Testis (tissue), 3 donors: Measurements from ENCODE around the gene IFITM5. TPM values are rescaled to one million over a fixed set of nuclear protein-coding genes. Genes with fewer than 3 reads are reported as not detected.
"Not testable (repeated sequence)": the region's sequence is repeated elsewhere in the genome, so short reads cannot be mapped to it uniquely, and the experiment has no call there.

Experiments used
- DNase-seq: peaks from one replicate; pipeline ENCODE4 v3.0.0-alpha.2; 2019
- H3K27ac ChIP-seq, 2 donors: fragments of 200-600 bp; sonication (generic); one replicate each; pipeline ENCODE4 v1.5.1; 2019
- H3K27me3 ChIP-seq: fragments of 200-600 bp; sonication (generic); one replicate; pipeline ENCODE4 v1.5.1; 2019
- H3K36me3 ChIP-seq: fragments of 200-600 bp; sonication (generic); one replicate; pipeline ENCODE4 v1.5.1; 2017; ENCODE audit warnings: low read depth; ENCODE audit errors: missing control alignments
- H3K4me1 ChIP-seq: fragments of 200-600 bp; sonication (generic); one replicate; pipeline ENCODE4 v1.5.1; 2019
- H3K4me3 ChIP-seq, 2 donors: fragments of 200-600 bp; sonication (generic); one replicate each; pipeline ENCODE4 v1.5.1; 2017 to 2019
- H3K9me3 ChIP-seq: fragments of 200-600 bp; sonication (generic); one replicate; pipeline ENCODE4 v1.5.1; 2017
- POLR2A ChIP-seq: fragments of 450-650 bp; IDR thresholded peaks from one replicate; pipeline ENCODE4 v1.6.1; 2017; ENCODE audit warnings: antibody characterized with exemption, mild to moderate bottlenecking, moderate library complexity
- WGBS, 2 donors: methylation state at CpG; one replicate each; pipeline ENCODE4 v1.1.5; 2018; 5-methylcytosine and 5-hydroxymethylcytosine counted together
- intact Hi-C: fragments of 100-400 bp; cut with DNase I; formaldehyde crosslinking; loops from one replicate; pipeline ENCODE4 v1.15.1; 2023; ENCODE audit warnings: low total_unique reads
- polyA plus RNA-seq: library from polyadenylated mRNA; stranded (reverse); fragments of 350-450 nt; fragmentation: Illumina TruSeq; extraction: RNeasy Lipid Tissue Mini Kit (QIAGEN cat#74804); gene quantifications from one replicate; pipeline ENCODE4 v1.2.3, GENCODE V29; 2014; ENCODE audit warnings: low read depth, low replicate concordance; ENCODE audit not compliant: insufficient read depth
- total RNA-seq, 2 donors: library from RNA; depleted of rRNA; stranded (reverse); fragments of >200 nt; gene quantifications; one replicate each; pipeline ENCODE4 v1.2.3, GENCODE V29; 2016
- TF ChIP-seq, protein P1 (sequence below), 3 experiments: fragments of 450-650 bp in 2 of 3; fragments of 200-600 bp in 1 of 3; sonication (generic) in 1 of 3; IDR thresholded peaks; one replicate each; pipeline ENCODE4 v1.5.1; 2016 to 2019; ENCODE audit warnings: antibody characterized with exemption in 3 of 3, mild to moderate bottlenecking in 2 of 3, moderate library complexity in 1 of 3

IFITM5 gene
- total and polyA plus RNA-seq, 3 donors from 2014 or later: not detected

DNA sequence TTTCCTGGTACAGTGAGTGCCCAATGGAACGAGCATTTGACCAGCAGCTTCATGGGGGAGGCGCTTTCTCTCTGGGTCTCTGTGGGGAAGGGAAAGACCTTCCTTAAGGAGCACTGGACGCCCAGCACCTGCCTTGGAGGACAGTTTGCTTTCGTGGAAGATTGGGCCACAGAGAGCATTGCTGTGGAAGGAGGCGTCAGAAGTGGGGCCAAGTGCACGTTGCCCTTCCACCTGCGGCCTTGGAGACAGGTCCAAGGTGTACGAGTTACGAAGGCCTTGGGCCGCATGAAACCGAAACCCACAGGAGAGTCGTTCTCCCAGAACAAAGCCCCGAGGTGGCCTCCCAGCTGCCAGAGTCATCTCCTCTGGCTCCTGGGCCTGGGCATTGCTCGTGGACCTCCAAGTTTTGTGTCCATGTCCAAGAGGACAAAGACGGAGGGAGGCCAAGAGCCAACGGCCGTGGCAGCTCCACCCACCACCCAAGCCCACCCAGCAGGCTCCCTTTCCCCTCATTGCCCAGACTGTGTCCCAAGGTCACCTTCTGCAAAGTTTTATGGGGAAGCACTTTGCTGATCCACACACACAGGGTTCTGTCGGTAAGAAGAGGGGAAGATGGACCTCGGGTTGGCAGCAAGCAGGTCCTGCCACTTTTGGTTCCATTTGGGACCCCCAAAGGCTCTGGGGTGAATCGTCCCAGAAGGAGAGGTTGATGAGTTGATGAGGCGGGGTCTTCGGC, 27.0 kb downstream of the IFITM5 start:
- Histone ChIP-seq H3K4me1 (no peaks in the 10 kb centered on the region), H3K9me3 (no peaks in the 10 kb centered on the region), H3K27me3 (no peaks in the 10 kb centered on the region), H3K27ac (no peak overlapping the region), H3K36me3 (no peaks in the 10 kb centered on the region), H3K4me3 (no peak overlapping the region)
- TF ChIP-seq, protein P1, sequence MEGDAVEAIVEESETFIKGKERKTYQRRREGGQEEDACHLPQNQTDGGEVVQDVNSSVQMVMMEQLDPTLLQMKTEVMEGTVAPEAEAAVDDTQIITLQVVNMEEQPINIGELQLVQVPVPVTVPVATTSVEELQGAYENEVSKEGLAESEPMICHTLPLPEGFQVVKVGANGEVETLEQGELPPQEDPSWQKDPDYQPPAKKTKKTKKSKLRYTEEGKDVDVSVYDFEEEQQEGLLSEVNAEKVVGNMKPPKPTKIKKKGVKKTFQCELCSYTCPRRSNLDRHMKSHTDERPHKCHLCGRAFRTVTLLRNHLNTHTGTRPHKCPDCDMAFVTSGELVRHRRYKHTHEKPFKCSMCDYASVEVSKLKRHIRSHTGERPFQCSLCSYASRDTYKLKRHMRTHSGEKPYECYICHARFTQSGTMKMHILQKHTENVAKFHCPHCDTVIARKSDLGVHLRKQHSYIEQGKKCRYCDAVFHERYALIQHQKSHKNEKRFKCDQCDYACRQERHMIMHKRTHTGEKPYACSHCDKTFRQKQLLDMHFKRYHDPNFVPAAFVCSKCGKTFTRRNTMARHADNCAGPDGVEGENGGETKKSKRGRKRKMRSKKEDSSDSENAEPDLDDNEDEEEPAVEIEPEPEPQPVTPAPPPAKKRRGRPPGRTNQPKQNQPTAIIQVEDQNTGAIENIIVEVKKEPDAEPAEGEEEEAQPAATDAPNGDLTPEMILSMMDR (IDR thresholded peaks at IDR 0.05): no peak
- TF ChIP-seq POLR2A: no peak
- WGBS, 2 donors: 91 to 92% methylated on average over 18 to 22 of the region's 22 CpGs
- intact Hi-C loops: no loop called here
- no peak for DNase-seq

GRCh38 chr11:271319-271715, 28.0 kb downstream of the IFITM5 start:
- Histone ChIP-seq H3K4me1 (no peaks in the 10 kb centered on the region), H3K36me3 (no peaks in the 10 kb centered on the region), H3K9me3 (no peaks in the 10 kb centered on the region), H3K27ac (no peak overlapping the region), H3K27me3 (no peaks in the 10 kb centered on the region), H3K4me3 (no peak overlapping the region)
- WGBS, 2 donors: 78 to 81% methylated on average over 7 to 8 of the region's 8 CpGs
- TF ChIP-seq, protein P1 (IDR thresholded peaks at IDR 0.05): no peak
- no peak for TF ChIP-seq POLR2A
- DNase-seq: no peak
- intact Hi-C loops: no loop called here

DNA sequence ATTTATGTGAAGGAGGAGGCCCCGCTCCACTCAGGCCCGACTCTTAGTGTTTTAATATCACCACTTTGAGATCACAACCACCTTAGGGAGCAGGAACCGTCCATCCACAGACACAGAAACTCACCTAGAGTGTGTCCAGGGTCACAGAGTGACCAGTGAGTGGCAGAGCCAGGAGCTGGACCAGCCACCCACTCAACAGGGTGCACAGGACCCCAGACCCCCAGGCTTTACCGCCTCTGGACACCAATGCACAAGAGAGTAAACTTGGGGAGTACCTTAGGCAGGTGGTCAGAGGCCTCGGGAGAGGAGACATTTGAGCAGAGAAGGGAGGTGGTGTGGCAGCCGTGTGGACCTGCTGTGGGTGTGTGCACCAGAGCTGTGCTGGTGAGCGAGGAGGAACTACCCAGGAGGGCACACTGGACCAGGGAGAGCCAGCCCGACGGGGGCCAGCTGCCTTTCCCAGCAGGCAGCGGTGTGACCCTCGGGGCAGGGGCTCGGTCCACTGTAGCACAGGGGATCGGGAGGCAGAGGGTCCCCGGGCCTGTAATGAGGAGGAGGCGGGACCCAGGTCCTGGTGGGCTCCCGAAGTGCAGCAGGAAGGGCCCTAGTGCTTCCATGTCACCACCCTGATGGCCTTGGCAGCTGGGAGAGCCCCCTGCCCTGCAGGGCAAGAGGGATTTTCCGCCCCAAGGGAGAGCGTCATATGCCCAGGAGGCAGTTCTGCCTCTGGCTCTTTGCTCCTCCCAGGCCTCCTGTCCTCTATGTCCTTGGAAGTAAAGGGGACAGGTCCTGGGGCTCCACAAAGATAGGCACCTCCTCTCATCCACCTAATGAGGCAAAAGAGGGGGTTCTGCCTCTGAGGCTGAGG, 28.6 kb downstream of the IFITM5 start:
- WGBS, 2 donors: 79 to 85% methylated on average over 12 to 18 of the region's 18 CpGs
- peak; percentile 13 for DNase-seq
- H3K36me3 ChIP-seq: no peaks in the 10 kb centered on the region
- peak overlapping the region in 1 of 2 donors; percentile 19 for H3K27ac ChIP-seq
- no peak for TF ChIP-seq POLR2A
- TF ChIP-seq, protein P1 (IDR thresholded peaks at IDR 0.05): no peak
- intact Hi-C loops: no loop called here
- H3K4me3 ChIP-seq: no peak overlapping the region
- no peaks in the 10 kb centered on the region for H3K9me3 ChIP-seq
- no peaks in the 10 kb centered on the region for H3K4me1 ChIP-seq
- H3K27me3 ChIP-seq: no peaks in the 10 kb centered on the region

GRCh38 chr11:269146-269890, 30.0 kb downstream of the IFITM5 start:
- Histone ChIP-seq H3K4me1 (no peaks in the 10 kb centered on the region), H3K9me3 (no peaks in the 10 kb centered on the region), H3K36me3 (no peaks in the 10 kb centered on the region), H3K27ac (peak overlapping the region in 1 of 2 donors; percentile 58), H3K27me3 (no peaks in the 10 kb centered on the region), H3K4me3 (no peak overlapping the region)
- intact Hi-C loops: no loop called here
- no peak for TF ChIP-seq POLR2A
- TF ChIP-seq, protein P1 (IDR thresholded peaks at IDR 0.05): no peak
- 60 to 63% methylated on average over 21 of the region's 21 CpGs for WGBS, 2 donors
- DNase-seq: peak; percentile 16

DNA sequence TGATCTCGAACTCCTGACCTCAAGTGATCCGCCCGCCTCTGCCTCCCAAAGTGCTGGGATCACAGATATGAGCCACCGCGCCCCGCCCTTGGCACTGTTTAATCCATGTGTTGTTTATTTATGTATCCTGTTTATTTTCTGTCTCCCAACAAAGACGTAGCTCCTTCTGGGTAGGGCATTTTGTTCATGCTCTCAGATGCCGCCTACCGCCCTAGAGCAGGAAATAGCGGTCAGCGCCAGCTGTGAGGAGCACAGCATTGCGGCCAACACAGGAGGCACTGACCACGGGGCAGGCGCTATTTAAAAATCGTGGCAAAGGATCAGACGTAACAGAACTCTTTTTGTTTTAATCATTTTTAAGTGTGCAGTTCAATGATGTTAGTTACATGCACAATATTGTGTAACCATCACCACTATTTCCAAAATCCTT, 30.6 kb downstream of the IFITM5 start:
- H3K4me1 ChIP-seq, H3K9me3 ChIP-seq, H3K4me3 ChIP-seq, H3K27me3 ChIP-seq, intact Hi-C loops, H3K36me3 ChIP-seq: not testable (repeated sequence)
- peak; percentile 47 for DNase-seq
- peak overlapping the region in 1 of 2 donors; percentile 58 for H3K27ac ChIP-seq
- 64 to 69% methylated on average over 16 of the region's 16 CpGs for WGBS, 2 donors
